BE2C (cell line): ENCODE results near the gene TAS2R41.

Experiments used
- DNase-seq: peaks from one replicate; pipeline ENCODE4 v3.0.0-alpha.2; 2020
- H3K27me3 ChIP-seq: fragments of 250-450 bp; sonication (Bioruptor Pico); 2 replicates; pipeline ENCODE4 v1.5.1; 2020; ENCODE audit warnings: mild to moderate bottlenecking
- H3K36me3 ChIP-seq: fragments of 250-450 bp; sonication (Bioruptor Pico); 2 replicates; pipeline ENCODE4 v1.5.1; 2020; ENCODE audit warnings: mild to moderate bottlenecking
- H3K4me1 ChIP-seq: fragments of 250-450 bp; sonication (Bioruptor Pico); 2 replicates; pipeline ENCODE4 v1.5.1; 2020
- H3K4me3 ChIP-seq: 2 replicates; pipeline ENCODE4 v1.5.1; 2011; ENCODE audit warnings: low read depth, low read length
- H3K9me3 ChIP-seq: fragments of 250-450 bp; sonication (Bioruptor Pico); 2 replicates; pipeline ENCODE4 v1.5.1; 2020
- TF ChIP-seq, protein P1 (sequence below): IDR thresholded peaks from 2 replicates; pipeline ENCODE4 v1.5.1; 2012; ENCODE audit warnings: mild to moderate bottlenecking, low read depth, low read length

Gene TAS2R41

DNA sequence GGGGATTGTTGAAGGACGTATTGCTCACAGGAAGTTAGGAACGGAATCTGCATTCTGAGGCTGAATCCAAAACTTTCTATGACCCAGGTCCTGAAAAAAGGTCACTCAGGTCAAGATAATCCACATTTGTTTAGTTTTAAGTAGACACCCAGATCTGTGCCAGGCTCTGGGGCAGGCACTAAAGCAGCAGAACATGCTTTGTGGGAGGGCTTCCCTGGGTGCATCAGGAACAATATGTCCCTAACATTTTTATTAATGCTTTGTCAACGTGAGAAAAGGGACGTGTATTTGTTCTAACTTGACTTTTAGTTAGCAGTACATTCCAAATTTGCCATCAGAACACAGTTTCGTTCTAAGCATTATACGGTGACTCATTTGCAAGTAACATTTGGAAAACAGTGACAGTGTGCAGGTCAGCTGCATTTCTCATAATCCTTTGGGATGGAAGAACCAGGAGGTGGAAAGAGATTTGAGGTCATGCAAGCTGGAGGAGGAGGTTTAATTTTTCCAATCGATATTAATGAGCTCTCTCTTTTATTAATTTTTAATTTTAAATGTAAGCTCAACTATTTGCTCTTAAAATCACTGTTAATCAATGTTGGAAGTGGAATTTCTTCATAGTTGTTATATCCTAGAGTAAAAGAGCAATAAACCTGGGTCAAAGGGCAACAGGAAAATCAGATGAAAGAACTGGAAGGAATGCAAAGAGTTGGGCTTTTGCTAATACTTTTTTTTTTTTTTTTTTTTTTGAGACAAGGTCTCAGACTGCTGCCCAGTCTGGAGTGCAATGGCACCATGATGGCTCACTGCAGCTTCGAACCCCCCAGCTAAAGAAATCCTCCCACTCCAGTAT is 35.0 kb downstream of the TAS2R41 start:
- Histone ChIP-seq H3K4me1 (no peaks in the 10 kb centered on the region), H3K27me3 (no peaks in the 10 kb centered on the region; the same call in 1 of the 2 replicates), H3K4me3 (no peak overlapping the region), H3K9me3 (no peaks in the 10 kb centered on the region), H3K36me3 (no peaks in the 10 kb centered on the region)
- TF ChIP-seq, protein P1, sequence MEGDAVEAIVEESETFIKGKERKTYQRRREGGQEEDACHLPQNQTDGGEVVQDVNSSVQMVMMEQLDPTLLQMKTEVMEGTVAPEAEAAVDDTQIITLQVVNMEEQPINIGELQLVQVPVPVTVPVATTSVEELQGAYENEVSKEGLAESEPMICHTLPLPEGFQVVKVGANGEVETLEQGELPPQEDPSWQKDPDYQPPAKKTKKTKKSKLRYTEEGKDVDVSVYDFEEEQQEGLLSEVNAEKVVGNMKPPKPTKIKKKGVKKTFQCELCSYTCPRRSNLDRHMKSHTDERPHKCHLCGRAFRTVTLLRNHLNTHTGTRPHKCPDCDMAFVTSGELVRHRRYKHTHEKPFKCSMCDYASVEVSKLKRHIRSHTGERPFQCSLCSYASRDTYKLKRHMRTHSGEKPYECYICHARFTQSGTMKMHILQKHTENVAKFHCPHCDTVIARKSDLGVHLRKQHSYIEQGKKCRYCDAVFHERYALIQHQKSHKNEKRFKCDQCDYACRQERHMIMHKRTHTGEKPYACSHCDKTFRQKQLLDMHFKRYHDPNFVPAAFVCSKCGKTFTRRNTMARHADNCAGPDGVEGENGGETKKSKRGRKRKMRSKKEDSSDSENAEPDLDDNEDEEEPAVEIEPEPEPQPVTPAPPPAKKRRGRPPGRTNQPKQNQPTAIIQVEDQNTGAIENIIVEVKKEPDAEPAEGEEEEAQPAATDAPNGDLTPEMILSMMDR: no peak
- DNase-seq: no peak

DNA sequence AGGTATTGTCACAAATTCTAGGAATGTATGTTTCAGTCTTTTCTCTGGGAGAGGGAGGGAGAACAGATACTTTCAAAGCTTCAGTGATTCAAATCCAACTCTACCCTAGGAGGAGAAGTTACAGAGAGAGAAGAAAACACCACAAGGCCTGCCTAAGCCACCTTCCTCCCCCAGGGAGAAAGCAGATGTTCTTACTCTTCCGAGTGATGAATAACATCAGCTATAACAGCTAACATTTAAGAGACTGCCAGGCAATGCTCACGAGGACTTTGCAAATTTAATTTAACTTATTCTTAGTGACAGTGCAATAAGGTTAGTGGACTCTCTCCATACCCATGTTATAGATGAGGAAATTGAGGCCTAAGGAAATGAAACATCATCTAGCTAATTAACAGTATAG is 36.8 kb downstream of the TAS2R41 start:
- DNase-seq: no peak
- Histone ChIP-seq H3K36me3 (no peaks in the 10 kb centered on the region), H3K4me1 (no peaks in the 10 kb centered on the region), H3K4me3 (no peak overlapping the region), H3K9me3 (no peaks in the 10 kb centered on the region), H3K27me3 (no peaks in the 10 kb centered on the region; the same call in 1 of the 2 replicates)
- TF ChIP-seq, protein P1: no peak

DNA sequence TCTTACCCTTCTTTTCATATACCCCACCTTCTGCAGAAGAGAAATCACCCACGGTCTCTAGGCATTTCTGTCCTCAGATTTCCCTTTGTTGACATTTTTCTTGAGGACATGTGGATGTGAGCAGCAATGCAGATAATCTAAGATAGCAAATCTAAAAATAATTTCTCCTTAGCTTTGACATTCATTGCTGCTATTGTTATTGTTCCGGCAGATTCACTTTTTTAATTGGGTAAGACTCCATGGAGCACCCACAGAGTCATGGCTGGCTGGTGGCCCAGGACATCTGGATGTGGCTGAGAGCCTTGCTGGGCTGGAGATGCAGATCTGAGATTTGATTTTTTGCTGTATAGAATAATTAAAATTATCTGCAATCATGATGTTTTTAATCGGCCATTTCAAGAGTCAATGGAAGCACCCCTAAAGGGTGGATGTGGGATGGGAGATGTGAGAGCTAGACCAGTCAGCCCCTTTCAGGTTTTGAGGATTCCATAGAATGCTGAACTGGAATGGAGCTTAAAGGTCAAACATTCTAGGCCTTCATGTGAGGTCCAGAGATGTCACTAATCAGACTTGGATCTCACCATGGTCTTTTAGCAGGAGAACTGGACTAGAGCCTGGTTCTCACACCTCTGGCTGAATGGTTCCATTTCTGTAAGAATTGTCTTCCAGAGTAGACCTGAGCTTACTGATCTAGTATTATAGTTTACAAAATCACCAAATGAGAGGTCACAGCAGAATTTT is 37.5 kb downstream of the TAS2R41 start:
- DNase-seq: no peak
- TF ChIP-seq, protein P1: no peak
- Histone ChIP-seq H3K36me3 (no peaks in the 10 kb centered on the region), H3K27me3 (no peaks in the 10 kb centered on the region; the same call in 1 of the 2 replicates), H3K4me1 (no peaks in the 10 kb centered on the region), H3K9me3 (no peaks in the 10 kb centered on the region), H3K4me3 (no peak overlapping the region)

DNA sequence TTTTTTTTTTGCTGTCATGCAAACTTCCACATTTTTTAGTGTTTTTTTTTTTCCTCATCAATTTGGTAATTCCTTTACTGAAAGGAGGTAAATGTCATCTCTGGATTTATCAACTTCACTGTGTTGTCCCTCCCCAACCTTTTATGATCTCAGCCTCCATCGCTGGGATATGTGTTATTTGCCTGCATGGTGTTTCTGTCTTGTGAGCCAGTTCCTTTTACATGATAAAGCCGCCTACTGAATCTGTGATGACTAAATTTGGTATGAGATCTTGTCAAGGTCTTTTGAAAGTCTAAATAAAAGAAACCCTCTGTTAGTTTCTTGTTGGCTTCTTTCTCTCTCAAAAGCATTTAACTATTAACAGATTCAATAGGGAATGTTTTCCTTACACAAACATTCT is 39.3 kb downstream of the TAS2R41 start:
- Histone ChIP-seq H3K27me3 (no peaks in the 10 kb centered on the region; the same call in 1 of the 2 replicates), H3K9me3 (no peaks in the 10 kb centered on the region), H3K4me3 (no peak overlapping the region), H3K4me1 (no peaks in the 10 kb centered on the region), H3K36me3 (no peaks in the 10 kb centered on the region)
- DNase-seq: no peak
- TF ChIP-seq, protein P1: no peak

DNA sequence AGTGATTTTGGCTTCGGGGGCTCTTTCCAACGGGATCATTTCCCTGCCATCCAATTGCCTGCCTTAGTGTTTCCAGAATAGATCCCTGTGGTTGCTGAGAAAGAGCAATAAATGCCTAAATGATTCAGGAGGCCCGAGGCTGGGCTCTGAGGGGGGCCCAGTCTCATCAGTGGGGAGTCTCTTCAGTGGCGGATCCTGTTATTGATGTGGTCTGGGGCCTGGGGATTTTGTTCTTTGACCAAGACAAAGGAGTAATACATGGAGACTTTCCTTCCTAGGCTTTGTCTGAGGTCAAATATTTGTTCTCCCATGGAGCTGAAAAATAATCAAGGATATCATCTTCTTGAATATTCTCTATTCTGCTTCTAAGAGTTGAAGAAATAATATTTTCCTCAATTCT is 40.8 kb downstream of the TAS2R41 start:
- TF ChIP-seq, protein P1: no peak
- no peaks in the 10 kb centered on the region for H3K9me3 ChIP-seq
- no peaks in the 10 kb centered on the region for H3K4me1 ChIP-seq
- no peaks in the 10 kb centered on the region for H3K36me3 ChIP-seq
- DNase-seq: no peak
- no peaks in the 10 kb centered on the region; the same call in 1 of the 2 replicates for H3K27me3 ChIP-seq
- no peak overlapping the region for H3K4me3 ChIP-seq
